Measurements from ENCODE around the gene ATP11A. TPM values are rescaled to one million over a fixed set of nuclear protein-coding genes. Genes with fewer than 3 reads are reported as not detected.

The ATP11A gene
- total RNA-seq, 1 experiment from 2014 or later: 8.7 TPM

GRCh38 chr13:112808377-112809140, 118.7 kb downstream of the ATP11A start:
- H3F3A ChIP-seq (ENCODE audit: low read length, unreplicated experiment): no peaks in the 10 kb centered on the region
- no peak overlapping the region for H3K4me3 ChIP-seq (ENCODE audit: low read length)
- no peaks in the 10 kb centered on the region for H3K4me1 ChIP-seq (ENCODE audit: insufficient read depth, low read length)
- TF ChIP-seq EZH2 (IDR thresholded peaks at IDR 0.05; ENCODE audit: low read length, unreplicated experiment): no peak
- TF ChIP-seq EZH2phosphoT487 (IDR thresholded peaks at IDR 0.05; ENCODE audit: borderline replicate concordance, low read length): no peak
- no peak for TF ChIP-seq CTCF (conservative IDR thresholded peaks at IDR 0.05; ENCODE audit: low read depth, low read length)
- ChIA-PET CTCF (no interaction called here), POLR2A (ENCODE audit: unreplicated experiment) (no interaction called here)
- BruUV-seq (replicated peaks): no TSS peak
- intact Hi-C loops (cut with micrococcal nuclease): no loop called here
- H3K9me2 ChIP-seq (replicated peaks; ENCODE audit: low read length): no peaks in the 10 kb centered on the region
- no peak for ATAC-seq
- H3K79me2 ChIP-seq (ENCODE audit: low read length): no peaks in the 10 kb centered on the region
- H4K20me1 ChIP-seq (ENCODE audit: low read length): no peaks in the 10 kb centered on the region
- H3K27me3 ChIP-seq (ENCODE audit: low read length): no peaks in the 10 kb centered on the region
- H3K36me3 ChIP-seq (ENCODE audit: low read depth, low read length): no peaks in the 10 kb centered on the region
- no peak for DNase-seq
- H3K4me2 ChIP-seq (ENCODE audit: low read length): no peak overlapping the region
- H3K9me3 ChIP-seq (ENCODE audit: low read length): no peaks in the 10 kb centered on the region
- H2AFZ ChIP-seq (ENCODE audit: low read length): no peak overlapping the region
- H3K27ac ChIP-seq (ENCODE audit: low read length): no peak overlapping the region
- H3K9ac ChIP-seq (ENCODE audit: low read length): no peak overlapping the region

GRCh38 chr13:112809332-112810315, 119.8 kb downstream of the ATP11A start:
- no peaks in the 10 kb centered on the region for H3K36me3 ChIP-seq (ENCODE audit: low read depth, low read length)
- H3K27ac ChIP-seq (ENCODE audit: low read length): no peak overlapping the region

More at GRCh38 chr13:112809332-112810315, 119.8 kb downstream of the ATP11A start:
- H3K9me2 ChIP-seq (replicated peaks; ENCODE audit: low read length): no peaks in the 10 kb centered on the region
- intact Hi-C loops (cut with micrococcal nuclease): no loop called here
- ChIA-PET POLR2A (ENCODE audit: unreplicated experiment) (no interaction called here), CTCF (no interaction called here)
- no peak for ATAC-seq
- H3K4me1 ChIP-seq (ENCODE audit: insufficient read depth, low read length): no peaks in the 10 kb centered on the region
- H3K4me3 ChIP-seq (ENCODE audit: low read length): no peak overlapping the region
- H2AFZ ChIP-seq (ENCODE audit: low read length): no peak overlapping the region
- no peaks in the 10 kb centered on the region for H3K79me2 ChIP-seq (ENCODE audit: low read length)
- H4K20me1 ChIP-seq (ENCODE audit: low read length): no peaks in the 10 kb centered on the region
- H3K9me3 ChIP-seq (ENCODE audit: low read length): no peaks in the 10 kb centered on the region
- TF ChIP-seq EZH2phosphoT487 (IDR thresholded peaks at IDR 0.05; ENCODE audit: borderline replicate concordance, low read length): no peak
- TF ChIP-seq CTCF (conservative IDR thresholded peaks at IDR 0.05; ENCODE audit: low read depth, low read length): no peak
- TF ChIP-seq EZH2 (IDR thresholded peaks at IDR 0.05; ENCODE audit: low read length, unreplicated experiment): no peak
- H3K9ac ChIP-seq (ENCODE audit: low read length): no peak overlapping the region
- no peak overlapping the region for H3K4me2 ChIP-seq (ENCODE audit: low read length)
- no peak for DNase-seq
- BruUV-seq (replicated peaks): no TSS peak
- no peaks in the 10 kb centered on the region for H3K27me3 ChIP-seq (ENCODE audit: low read length)
- H3F3A ChIP-seq (ENCODE audit: low read length, unreplicated experiment): no peaks in the 10 kb centered on the region
